ENCODE measurements around the gene AHDC1. TPM values are rescaled to one million over a fixed set of nuclear protein-coding genes. Genes with fewer than 3 reads are reported as not detected.

The AHDC1 gene
- total and polyA plus RNA-seq, 2 donors (not counting 3 experiments of a cell fraction or from before 2014, with no cell fraction given), result 7.0 to 32.1 TPM

DNA sequence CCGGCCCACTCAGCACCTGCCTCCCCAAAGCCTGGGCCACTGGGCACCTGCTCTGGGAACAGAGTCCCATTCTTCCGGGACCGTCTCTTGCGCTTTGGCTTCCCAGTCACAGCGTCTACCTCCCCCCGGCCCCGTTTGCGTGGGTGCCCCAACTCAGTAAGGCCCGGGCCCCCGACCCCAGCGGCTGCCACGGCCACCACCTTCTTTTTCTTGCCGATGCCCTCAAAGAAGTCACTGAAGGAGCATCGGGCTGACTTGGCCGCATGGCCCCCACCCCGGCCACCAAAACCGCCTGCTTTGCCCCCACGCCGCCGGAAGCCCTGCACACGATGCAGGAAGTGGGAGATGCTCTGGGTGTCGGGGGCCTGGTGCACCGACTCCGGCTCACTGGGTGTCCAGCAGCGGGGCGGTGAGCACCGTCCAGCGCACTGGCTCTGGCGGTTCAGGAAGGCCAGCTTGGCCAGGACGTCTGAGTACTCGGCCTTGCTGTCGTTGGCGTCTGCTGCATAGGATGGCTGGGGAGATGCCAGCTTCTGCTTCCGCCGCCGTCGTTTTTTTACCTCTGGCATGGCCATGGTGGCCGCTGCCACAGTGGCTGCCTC, 54.0 kb downstream of the AHDC1 start:
- H3K4me2 ChIP-seq (ENCODE audit: insufficient read depth, low read length), result no peak overlapping the region
- no peak overlapping the region for H2AFZ ChIP-seq (ENCODE audit: low read depth, low read length)
- dilution Hi-C loops (cut with MboI; ENCODE audit: extremely low pct_ligation_motif_present, low sequenced_read_pairs), result no loop called here
- H3K79me2 ChIP-seq (ENCODE audit: control insufficient read depth, insufficient read depth, low read length), result no peaks in the 10 kb centered on the region
- no peaks in the 10 kb centered on the region for H3K9me1 ChIP-seq (replicated peaks; ENCODE audit: control insufficient read depth, extremely low read depth, insufficient read depth, low read length)
- H3K9ac ChIP-seq (replicated peaks; ENCODE audit: extremely low read depth, insufficient read depth, low read length), result no peak overlapping the region
- intact Hi-C loops (cut with micrococcal nuclease), result no loop called here
- no peaks in the 10 kb centered on the region for H3K27me3 ChIP-seq (ENCODE audit: control insufficient read depth in 2 of 2, insufficient read depth in 2 of 2, low read length in 2 of 2)
- CTCF ChIA-PET, result interaction anchor here (1.8 to 4.2 kb wide), 2 partner anchors 7 to 14 kb away, joined by 5 to 33 read pairs; no protein-coding TSS in a partner anchor
- DNase-seq (ENCODE audit: low read depth, low spot score) (no peak), FAIRE-seq (no peak)
- no peak overlapping the region for H3K27ac ChIP-seq (ENCODE audit: insufficient read depth, low read depth, low read length)
- H3K4me1 ChIP-seq (ENCODE audit: control insufficient read depth, extremely low read depth, insufficient read depth, low read length), result no peaks in the 10 kb centered on the region
- H3K36me3 ChIP-seq (ENCODE audit: control insufficient read depth in 2 of 2, extremely low read depth in 1 of 2, insufficient read depth in 2 of 2, low read length in 2 of 2), result peaks cover 5 to 54% of the 10 kb centered on the region in 2 experiments
- no peak overlapping the region for H3K4me3 ChIP-seq (replicated peaks in 1 of 3; ENCODE audit: insufficient read depth in 1 of 3, low read depth in 1 of 3, low read length in 3 of 3)
- H4K20me1 ChIP-seq (replicated peaks; ENCODE audit: control insufficient read depth, extremely low read depth, insufficient read depth, low read length), result no peaks in the 10 kb centered on the region
- no peaks in the 10 kb centered on the region for H3K9me3 ChIP-seq (replicated peaks; ENCODE audit: control insufficient read depth, insufficient read depth, low read length)
- POLR2A ChIA-PET, result no interaction called here
- no TSS peak for BruUV-seq (replicated peaks)
- no peak for TF ChIP-seq FOS (IDR thresholded peaks at IDR 0.05; ENCODE audit: borderline replicate concordance, insufficient read depth, low read length)
- TF ChIP-seq POLR2AphosphoS5 (IDR thresholded peaks at IDR 0.05; ENCODE audit: insufficient read depth, low read depth, low read length), result no peak
- TF ChIP-seq, protein P1, sequence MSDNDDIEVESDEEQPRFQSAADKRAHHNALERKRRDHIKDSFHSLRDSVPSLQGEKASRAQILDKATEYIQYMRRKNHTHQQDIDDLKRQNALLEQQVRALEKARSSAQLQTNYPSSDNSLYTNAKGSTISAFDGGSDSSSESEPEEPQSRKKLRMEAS (IDR thresholded peaks at IDR 0.05; ENCODE audit: insufficient read depth, insufficient read length), result no peak
- TF ChIP-seq MYC (IDR thresholded peaks at IDR 0.05; ENCODE audit: low read depth, low read length), result no peak
- TF ChIP-seq JUN (IDR thresholded peaks at IDR 0.05; ENCODE audit: borderline replicate concordance, insufficient read depth, insufficient read length, low read depth), result no peak
- TF ChIP-seq GATA2 (IDR thresholded peaks at IDR 0.05; ENCODE audit: insufficient read depth, insufficient read length, low read depth, low read length), result no peak
- TF ChIP-seq, protein P2, sequence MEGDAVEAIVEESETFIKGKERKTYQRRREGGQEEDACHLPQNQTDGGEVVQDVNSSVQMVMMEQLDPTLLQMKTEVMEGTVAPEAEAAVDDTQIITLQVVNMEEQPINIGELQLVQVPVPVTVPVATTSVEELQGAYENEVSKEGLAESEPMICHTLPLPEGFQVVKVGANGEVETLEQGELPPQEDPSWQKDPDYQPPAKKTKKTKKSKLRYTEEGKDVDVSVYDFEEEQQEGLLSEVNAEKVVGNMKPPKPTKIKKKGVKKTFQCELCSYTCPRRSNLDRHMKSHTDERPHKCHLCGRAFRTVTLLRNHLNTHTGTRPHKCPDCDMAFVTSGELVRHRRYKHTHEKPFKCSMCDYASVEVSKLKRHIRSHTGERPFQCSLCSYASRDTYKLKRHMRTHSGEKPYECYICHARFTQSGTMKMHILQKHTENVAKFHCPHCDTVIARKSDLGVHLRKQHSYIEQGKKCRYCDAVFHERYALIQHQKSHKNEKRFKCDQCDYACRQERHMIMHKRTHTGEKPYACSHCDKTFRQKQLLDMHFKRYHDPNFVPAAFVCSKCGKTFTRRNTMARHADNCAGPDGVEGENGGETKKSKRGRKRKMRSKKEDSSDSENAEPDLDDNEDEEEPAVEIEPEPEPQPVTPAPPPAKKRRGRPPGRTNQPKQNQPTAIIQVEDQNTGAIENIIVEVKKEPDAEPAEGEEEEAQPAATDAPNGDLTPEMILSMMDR (IDR thresholded peaks at IDR 0.05; ENCODE audit: extremely low read depth in 1 of 2, insufficient read depth in 1 of 2, low read depth in 1 of 2, low read length in 2 of 2), result no peak
- TF ChIP-seq POLR2A (IDR thresholded peaks at IDR 0.05; ENCODE audit: low read depth, low read length), result no peak
- no peak for TF ChIP-seq EZH2 (IDR thresholded peaks at IDR 0.05; ENCODE audit: borderline replicate concordance, low read depth, low read length, severe bottlenecking)
